ENCODE results near the gene MAD1L1.

- no peak for TF ChIP-seq CTCF (IDR thresholded peaks at IDR 0.05)
- TF ChIP-seq POLR2A (IDR thresholded peaks at IDR 0.05): no peak
These were observed 337.7 kb downstream of the MAD1L1 start for GRCh38 chr7:1894906-1895663.
